HG02970 (cell line): ENCODE results near the gene IGFBP7.

Experiments used
- ATAC-seq: cut with Tn5 transposase; IDR thresholded peaks from one replicate; pipeline ENCODE4 v1.9.1; 2021; ENCODE audit warnings: mild to moderate bottlenecking, moderate library complexity, moderate number of reproducible peaks; ENCODE audit not compliant: unreplicated experiment, low FRiP score

The IGFBP7 gene

DNA sequence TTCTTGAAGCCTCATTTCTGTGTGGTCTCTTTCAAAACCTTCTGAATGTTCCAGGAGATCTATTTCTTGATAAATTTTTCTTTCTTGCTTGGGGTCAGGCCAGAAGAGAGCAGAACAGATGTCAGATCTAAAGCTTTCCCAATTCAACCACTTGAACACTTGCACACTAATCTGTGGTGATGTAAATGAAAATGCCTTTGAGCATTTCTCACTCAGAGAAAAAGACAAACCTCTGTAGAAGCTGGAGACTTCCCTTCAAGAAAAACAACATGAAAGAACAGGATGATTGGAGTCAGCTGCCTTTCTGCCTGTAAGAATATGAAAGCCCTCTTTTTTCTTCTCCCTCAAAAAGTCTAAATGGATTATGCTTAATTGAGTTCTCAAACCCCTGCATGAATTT is 11.2 kb downstream of the IGFBP7 start:
- ATAC-seq = no peak

DNA sequence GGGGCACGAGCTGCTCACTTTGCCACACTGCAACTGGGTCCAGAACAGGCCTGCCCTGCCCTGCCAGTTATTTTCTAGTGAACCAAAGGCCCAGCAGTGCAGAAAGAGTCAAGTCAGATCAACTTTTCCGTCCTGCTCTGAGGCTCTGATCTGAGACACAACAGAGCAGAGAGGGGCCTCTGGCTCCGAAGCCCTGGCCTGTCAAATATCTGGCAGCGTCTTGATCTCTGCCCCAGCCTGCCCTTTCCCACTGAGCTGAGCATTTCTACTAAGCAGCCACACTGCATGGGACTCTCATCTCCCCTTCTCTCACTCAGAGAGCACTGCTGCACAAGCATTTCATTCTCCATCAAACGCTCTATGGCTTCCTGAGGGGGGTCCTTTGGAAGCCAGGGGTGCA is 11.8 kb downstream of the IGFBP7 start:
- no peak for ATAC-seq

DNA sequence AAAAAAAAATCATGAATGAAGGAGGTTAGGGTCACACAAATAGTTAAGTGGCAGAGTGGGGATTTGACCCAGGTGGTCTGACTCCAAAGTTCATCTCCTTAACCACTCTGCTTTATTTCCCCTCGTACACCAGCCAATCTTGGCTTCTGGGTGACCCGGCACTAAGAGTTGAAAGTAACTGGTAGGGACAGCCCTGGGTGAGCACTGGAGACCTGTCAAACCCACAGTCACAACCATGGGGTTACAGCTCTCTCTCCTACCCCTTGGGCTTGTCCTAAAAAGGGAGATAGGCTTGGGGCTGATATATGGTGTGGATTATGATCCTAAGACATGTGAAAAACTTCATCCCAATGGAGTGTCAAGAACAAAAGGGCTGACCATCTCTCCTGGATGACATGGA is 12.5 kb downstream of the IGFBP7 start:
- no peak for ATAC-seq

DNA sequence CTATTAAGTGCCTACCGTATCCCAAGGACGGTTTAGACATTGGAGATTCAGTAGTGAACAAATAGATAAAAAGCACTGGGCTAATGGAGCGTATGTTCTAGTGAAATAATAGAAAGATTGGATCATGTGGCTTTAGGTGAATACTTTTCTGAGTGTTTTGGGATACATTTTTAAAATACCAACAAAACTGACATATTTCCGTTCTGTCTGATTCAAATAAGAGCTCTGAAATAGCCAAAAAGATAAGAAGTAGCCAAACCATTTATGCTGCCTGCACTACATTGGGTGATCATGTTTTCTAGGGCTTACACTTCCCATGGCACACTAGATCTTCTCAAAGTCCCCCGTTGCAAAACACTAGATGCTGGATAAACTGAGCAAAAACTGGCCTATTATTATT is 14.2 kb downstream of the IGFBP7 start:
- ATAC-seq = no peak

DNA sequence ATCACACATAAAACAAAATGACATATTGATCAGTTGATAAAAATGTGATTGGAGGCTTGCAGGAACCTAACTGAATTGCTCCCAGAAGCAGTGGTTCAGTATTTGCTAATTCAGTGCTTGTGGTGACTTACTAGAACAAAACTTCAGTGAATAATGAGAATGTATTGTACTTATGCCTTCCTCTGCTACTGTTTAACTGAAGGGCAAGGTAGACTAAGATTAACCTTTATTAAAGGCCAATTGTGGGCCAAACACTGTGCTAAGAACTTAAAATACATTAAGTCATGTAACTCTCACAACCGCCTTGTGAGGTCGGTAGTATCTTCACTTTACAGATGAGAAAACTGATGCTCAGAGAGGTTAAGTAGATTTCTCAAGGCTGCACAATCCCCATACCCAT is 14.9 kb downstream of the IGFBP7 start:
- ATAC-seq = no peak

DNA sequence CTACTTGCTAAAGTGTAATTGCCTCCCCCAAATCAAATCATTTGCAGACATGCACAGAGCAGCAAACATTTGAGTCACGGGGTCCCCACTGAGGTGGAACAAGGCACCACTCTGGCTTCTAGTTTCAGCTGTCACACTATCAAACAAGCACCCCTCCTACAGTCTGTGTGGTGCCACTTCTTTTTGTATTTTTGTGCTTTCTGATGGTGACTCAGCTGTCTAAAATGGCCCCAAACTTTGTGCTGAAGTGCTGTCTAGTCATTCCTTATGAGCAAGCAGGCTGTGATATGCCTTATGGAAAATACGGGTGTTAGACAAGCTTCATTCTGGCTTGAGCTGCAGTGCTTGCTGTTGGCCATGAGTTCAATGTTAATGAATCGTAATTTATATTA is 15.4 kb downstream of the IGFBP7 start:
- no peak for ATAC-seq

DNA sequence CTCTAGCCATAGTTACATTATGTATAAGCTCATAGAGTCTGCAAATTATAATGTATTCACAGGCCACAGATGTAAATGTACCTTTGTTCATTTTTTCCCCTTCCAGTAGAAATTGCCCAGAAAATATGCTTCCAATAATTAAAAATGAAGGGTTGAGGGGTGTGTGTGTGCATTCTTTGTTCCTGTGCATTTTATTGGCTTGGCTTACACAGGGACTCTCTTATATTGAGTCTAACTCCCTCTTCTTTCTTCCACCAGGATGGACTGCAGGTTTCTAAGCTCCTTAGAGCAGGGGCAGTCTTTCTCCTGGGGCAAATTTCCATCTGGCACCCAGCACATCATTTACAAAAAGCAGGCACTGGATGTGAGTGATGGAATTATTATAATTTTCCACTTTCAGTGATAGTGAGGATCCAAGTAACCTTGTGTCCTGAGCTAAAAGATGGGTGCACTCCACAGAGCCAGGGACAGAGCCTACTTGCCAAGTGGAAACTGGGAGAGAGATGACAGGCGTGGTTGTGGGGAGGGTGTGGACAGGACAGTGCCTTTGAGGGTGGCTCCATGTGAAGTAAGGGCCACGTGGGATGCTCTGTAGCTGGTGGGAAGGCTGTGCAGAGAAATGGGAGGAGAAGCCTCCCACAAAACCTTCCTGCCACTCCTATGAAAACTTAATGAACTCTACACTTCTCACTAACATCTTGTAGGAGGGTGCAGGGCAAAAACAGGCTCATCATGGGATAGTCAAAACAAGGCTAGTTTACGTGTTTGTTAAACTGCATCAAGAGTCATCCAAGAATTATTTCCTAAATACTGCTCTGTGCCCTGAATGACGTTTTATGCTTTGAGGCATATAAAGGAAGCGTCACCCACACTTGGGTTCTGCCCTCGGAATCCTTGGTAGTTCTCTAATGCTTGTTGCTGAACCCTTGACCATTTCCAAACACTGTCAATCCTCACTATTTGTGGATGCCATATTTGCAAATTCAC is 16.0 kb downstream of the IGFBP7 start:
- no peak for ATAC-seq

DNA sequence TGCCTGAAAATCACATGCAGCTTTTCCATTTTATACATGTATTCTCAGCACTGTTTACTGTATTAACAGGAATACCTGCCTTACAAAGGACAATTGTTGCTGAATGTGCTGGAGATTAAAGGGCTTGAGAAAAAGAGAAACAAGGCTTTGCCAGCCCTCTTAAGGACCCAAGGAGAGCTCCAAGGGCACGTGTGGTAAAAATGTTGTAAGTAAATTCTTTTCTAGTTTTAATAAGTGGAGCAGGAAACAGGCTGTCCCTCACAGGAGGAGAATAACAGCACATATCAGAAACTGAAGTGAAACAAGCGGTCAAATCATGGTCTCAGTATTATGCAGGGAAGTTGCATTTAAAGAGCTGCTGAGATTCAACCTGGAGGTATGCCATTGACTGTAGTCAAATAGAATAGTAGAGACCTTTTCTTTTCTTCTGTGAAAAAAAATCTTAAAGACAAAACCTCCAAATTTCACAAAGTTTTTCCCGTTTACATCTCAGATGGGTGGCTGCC is 18.5 kb downstream of the IGFBP7 start:
- no peak for ATAC-seq

DNA sequence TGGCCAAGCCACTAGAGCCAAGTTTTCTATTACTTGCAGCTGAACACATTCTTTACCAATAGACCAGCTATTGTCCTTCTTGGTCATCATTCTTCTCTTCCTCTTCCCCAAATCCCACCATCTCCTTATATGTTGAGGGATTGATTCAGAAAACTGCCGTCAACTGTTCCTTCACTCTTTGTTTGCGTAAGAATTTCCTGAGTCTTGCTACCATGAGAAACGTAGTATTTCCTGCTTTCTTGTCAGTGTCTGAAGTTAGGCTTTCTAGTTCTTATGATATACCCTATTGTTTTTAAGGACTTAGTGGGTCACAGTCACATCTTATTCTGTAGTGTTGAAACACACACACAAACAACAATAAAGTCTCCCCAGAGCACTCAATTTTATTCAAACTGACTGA is 20.1 kb downstream of the IGFBP7 start:
- ATAC-seq = no peak

DNA sequence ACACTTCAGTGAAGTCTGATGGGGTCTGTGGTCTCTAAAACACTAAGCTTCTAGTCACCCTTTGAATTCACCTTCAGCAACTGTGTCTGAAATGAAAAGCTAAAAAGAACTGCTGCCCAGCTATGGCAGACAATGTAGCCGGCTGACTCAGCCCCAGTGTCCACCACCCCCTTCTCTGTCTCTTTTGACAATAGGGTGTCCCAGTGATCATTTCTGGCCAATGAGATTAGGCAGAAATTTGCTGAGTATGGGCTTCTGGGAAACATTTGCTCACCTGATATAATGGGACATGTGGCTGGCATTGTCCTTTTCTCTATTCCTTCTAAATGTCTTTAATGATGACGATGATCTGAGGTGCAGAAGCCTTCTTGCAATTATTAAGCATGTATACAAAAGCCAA is 20.6 kb downstream of the IGFBP7 start:
- no peak for ATAC-seq

DNA sequence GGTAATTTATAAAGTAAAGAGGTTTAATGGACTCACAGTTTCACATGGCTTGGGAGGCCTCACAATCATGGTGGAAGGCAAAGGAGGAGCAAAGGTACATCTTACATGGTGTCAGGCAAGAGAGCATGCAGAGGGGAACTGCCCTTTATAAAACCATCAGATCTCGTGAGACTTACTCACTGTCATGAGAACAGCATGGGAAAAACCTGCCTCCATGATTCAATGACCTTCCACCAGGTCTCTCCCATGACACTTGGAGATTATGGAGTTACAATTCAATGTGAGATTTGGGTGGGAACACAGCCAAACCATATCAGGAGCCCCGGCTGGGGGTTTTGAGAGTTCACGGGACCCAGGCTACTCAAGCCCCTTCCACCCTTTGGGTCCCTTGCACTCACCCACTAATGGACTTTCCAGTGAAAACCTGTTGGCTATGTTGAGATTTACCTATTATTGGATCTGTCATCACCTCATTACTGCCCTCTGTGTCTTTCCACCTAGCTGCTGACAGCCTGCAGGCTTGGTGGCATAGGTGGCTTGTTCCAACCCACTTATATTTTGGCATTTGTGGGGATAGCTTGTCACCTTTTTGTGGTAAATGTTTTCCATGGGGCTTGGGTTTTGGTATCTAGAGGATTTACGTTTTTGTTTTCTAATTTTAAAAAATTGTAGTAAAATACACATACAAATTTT is 24.0 kb downstream of the IGFBP7 start:
- ATAC-seq = no peak

DNA sequence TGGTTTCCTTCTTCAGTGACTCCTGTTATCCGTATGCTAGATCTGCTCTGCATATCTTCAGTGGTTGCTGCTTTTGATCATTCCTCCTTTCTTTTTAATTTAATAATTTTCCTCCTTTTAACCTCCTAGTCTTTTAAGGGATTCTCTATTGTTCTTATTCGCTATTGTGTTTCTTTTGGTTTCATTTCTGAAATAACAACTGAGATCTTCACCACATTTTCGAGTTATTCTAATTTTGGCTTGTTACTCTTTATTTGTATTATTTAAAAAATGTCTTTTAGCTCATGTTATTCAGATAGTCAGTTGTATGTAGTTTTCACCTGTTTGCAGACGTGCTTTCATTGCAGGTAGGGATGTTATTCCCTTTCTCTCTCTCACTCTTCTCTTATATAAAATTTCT is 24.9 kb downstream of the IGFBP7 start:
- ATAC-seq = no peak

DNA sequence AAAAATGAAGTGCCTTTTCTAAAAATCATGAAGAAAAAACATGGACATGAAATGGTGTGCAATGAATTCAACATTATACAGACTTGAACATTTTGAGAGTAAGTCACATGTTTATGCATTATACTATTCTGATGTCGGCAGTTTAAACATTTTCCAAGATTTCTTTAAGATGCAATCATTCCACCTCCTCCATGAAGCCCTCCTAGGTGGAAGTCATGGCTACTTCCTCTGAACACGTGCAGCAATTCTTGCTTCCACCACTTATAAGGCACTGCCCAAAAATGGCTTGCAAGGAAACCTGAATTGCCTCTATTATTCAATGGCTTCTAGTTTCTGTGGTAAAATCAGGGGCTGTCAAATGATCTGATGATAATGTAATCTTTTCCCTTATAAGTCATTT is 25.8 kb downstream of the IGFBP7 start:
- no peak for ATAC-seq

DNA sequence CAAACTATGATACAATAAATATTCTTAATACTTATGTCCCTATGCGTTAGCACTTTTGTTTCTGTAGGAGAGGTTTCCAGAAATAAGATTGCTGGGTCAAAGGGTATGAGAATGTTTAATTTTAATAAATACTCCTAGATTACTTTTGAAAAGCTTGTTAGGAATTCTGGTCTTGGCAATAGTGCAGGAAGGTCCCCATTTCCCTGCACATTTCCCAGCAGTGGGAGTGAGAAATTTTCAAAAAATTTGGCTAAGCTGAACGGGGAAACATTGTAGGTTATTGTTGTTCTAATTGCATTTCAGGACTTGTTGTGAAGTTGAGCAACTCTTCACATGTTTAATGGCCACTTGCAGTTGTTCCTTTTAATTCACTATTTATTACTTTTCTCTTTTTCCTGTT is 27.1 kb downstream of the IGFBP7 start:
- ATAC-seq = no peak

DNA sequence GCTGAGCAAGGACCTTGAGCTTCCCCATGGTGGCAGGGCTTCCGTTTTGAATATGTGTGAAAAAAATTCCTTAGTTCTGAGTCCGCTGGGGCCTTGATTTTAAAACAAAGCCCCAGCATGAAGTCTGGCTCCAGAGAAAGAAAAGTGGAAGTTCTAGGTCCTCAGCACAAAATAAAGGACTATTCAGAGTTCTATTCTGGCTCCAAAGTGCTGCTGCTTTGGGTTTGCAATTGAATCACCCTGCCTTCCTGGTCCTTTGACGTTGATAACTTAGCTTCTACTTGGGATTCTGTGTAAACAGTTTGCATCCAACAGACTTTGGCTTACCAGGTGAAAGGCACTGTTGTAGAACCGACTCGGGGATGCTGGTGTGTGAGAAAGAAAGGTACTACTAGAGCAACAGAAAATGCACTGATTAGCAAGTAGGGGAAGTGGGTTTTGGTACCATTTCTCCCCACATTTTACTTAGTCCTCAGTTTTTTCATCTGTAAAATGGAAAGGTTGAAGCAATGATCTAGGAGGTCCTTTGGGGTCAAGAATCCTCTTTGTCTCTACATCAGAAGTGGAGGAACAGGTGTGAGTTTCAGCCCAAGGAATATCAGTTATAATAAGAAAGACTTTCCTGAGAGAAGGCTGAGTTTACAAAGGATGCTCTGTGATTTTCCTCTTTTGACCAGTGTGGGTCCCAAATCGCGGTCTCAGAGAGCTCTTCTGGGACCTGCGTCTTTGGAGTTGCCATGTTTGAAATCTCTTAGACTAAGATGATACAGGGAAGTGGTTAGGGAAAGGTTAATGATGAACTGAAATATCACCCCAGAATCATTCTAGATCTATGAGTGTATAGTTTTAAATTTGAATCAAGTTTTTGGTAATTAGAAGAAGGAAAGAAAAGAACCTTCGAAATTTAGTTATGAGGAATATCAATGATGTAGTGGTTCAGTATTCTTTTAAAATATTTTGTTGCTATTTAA is 28.2 kb downstream of the IGFBP7 start:
- no peak for ATAC-seq

DNA sequence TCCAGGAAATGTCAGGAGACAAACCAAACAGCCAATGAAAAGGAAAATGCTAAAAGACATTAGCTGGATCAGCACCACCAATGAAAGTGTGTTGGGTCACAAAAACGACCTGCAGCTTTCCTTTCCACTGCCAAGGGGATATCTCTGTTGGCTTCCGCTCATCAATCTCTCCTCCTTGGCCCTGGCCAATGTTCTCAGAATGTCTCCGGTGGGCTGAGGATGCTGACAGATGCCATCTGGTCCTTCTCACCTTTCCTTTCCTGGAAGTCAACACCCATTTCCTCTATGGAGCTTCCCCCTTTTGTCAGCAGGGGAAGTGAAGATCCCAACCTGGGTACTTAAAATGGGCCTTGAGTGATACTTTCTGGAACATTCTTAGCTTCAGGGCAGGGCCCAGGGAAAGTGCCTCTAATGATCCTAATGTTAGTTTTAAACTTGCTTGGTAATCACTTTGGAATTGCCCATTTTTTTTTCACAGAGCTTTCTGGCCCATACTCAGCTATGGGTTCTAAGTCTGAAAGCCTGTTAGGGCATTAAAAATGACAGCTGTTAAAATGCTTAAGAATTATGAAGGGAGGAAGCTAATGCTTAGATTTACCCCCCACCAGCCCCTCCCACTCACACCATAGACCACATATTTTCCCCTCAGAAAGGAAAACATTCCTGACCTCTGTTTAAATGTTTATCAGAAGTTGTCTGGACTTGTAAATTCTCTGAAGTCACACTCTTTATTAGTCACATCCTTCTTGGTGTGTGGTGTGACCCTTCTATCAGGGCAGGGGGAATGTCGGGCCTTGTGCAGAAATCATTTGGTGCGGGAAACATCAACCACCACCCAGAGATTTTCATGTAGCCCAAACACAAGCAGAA is 29.2 kb downstream of the IGFBP7 start:
- ATAC-seq = no peak

DNA sequence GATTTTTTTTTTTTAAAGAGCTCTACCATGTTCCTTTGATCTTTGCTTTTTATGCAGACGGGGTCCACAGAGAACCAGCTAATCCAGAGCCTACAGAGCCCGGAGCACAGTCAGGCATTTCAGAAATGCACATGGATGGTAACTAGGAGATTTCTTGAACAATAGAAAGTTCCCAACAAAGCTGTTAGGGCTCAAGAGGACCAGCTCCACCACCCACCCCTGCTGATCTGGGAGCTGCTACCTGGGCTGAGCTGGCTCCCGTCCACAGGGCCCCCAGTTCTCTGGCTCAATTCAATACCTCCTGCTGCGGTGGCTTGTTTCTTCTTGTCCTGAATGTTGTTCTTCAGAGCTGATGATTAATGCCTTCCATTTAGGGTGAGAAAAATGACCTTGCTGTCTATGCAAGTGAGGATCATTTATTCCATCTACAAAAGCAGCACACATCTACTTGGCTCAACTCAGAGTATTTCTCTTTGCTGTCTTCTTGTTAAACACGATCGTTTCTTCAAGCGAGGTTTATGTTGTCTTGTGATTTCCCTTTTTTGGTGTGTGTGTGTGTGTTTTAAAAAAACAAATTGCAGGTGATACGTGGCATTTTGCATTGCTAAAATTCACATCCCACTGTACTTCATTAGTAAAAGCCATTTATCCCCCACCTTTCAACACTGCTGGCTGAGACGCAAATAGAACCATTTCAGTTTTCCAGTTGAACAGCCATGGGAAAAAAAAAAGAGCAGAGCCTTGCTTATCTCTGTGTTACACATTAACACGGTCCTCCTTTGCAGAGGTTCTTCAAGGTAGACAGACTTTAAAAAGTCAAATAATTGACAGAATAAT is 31.3 kb downstream of the IGFBP7 start:
- ATAC-seq = no peak

DNA sequence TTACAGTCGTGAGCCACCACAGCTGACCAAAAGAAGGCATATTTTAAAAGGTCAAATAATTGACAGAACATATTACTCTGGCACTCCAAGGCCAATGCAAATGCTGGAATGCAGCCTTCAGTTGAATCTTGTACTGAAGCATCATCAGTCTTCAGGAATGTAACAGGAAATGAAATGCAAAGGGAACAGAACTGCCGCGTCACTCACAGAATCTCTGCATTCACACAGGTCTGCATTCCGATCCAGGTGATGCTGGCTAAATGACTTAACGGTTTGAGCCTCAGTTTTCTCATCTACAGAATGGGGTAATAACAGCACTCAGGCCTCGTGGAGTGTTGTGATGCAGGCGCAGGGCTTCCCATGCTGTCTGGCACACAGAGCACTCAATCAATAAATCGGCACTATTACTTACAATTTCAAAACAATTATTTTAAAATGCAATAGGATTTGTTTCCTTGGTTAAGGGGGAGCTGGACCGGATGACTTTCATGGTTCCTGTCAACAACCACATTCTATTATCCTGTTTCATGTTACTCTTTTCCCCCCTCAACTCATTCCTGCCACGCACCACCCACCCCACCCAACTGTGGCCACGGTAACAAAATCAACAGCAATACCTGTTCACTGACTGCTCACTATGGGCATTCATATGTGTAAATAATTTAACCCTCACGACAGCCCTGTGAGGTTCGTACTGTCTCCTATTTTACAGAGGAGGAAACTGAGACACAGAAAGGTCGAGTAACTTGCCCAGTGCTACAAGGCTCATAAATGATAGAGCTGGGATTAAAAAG is 32.4 kb downstream of the IGFBP7 start:
- ATAC-seq = no peak
